Loucy (cell line): ENCODE measurements around the gene OCSTAMP.

Experiments
- H2AFZ ChIP-seq: fragments of 200-600 bp; sonication (generic); 2 replicates; pipeline ENCODE4 v1.6.0; 2016; ENCODE audit warnings: antibody characterized with exemption, mild to moderate bottlenecking, low read length, moderate library complexity
- H3F3A ChIP-seq: fragments of 200-600 bp; 2 replicates; pipeline ENCODE4 v1.6.0; 2016; ENCODE audit warnings: antibody characterized with exemption, low read depth, mild to moderate bottlenecking
- H3K27me3 ChIP-seq: fragments of 200-600 bp; sonication (generic); 2 replicates; pipeline ENCODE4 v1.6.1; 2014; ENCODE audit warnings: low read length, mild to moderate bottlenecking; ENCODE audit not compliant: insufficient read depth, poor library complexity, severe bottlenecking
- H3K36me3 ChIP-seq: fragments of 200-600 bp; sonication (generic); 2 replicates; pipeline ENCODE4 v1.6.1; 2016; ENCODE audit warnings: low read length; ENCODE audit not compliant: insufficient read depth
- H3K4me1 ChIP-seq: fragments of 200-600 bp; sonication (generic); 2 replicates; pipeline ENCODE4 v1.5.1; 2014; ENCODE audit warnings: low read length, mild to moderate bottlenecking; ENCODE audit not compliant: insufficient read depth, poor library complexity, severe bottlenecking
- H3K4me2 ChIP-seq: fragments of 200-600 bp; sonication (generic); 2 replicates; pipeline ENCODE4 v1.6.0; 2014; ENCODE audit warnings: antibody characterized with exemption, low read length, low read depth, mild to moderate bottlenecking; ENCODE audit not compliant: poor library complexity, severe bottlenecking
- H3K4me3 ChIP-seq: fragments of 200-600 bp; sonication (generic); 2 replicates; pipeline ENCODE4 v1.5.1; 2014; ENCODE audit warnings: low read length, mild to moderate bottlenecking, mixed read lengths; ENCODE audit not compliant: poor library complexity, severe bottlenecking
- H3K79me2 ChIP-seq: fragments of 200-600 bp; sonication (generic); 2 replicates; pipeline ENCODE4 v1.6.1; 2014; ENCODE audit warnings: low read length; ENCODE audit not compliant: insufficient read depth
- H3K9ac ChIP-seq: fragments of 200-600 bp; sonication (generic); 2 replicates; pipeline ENCODE4 v1.6.0; 2014; ENCODE audit warnings: mild to moderate bottlenecking, low read depth, low read length, moderate library complexity; ENCODE audit not compliant: poor library complexity, severe bottlenecking
- H3K9me2 ChIP-seq: fragments of 200-600 bp; sonication (generic); replicated peaks from 2 replicates; pipeline ENCODE4 v1.6.1; 2016; ENCODE audit warnings: low read depth, low read length, mixed read lengths
- H3K9me3 ChIP-seq: fragments of 200-600 bp; sonication (generic); 2 replicates; pipeline ENCODE4 v1.6.1; 2014; ENCODE audit warnings: mild to moderate bottlenecking, antibody characterized with exemption, low read length, low read depth; ENCODE audit not compliant: insufficient read depth
- H4K20me1 ChIP-seq: fragments of 200-600 bp; sonication (generic); 2 replicates; pipeline ENCODE4 v1.6.0; 2014; ENCODE audit warnings: antibody characterized with exemption, low read length, mild to moderate bottlenecking; ENCODE audit not compliant: insufficient read depth, poor library complexity, severe bottlenecking
- EZH2phosphoT487 ChIP-seq: fragments of 200-600 bp; IDR thresholded peaks from 2 replicates; pipeline ENCODE4 v1.6.1; 2018; ENCODE audit warnings: antibody characterized with exemption, mild to moderate bottlenecking, moderate library complexity, borderline replicate concordance
- TF ChIP-seq, protein P1 (sequence below): fragments of 200-600 bp; sonication (generic); conservative IDR thresholded peaks from 2 replicates; pipeline ENCODE4 v1.5.1; 2014; ENCODE audit warnings: mild to moderate bottlenecking, antibody characterized with exemption, low read length

OCSTAMP gene

DNA sequence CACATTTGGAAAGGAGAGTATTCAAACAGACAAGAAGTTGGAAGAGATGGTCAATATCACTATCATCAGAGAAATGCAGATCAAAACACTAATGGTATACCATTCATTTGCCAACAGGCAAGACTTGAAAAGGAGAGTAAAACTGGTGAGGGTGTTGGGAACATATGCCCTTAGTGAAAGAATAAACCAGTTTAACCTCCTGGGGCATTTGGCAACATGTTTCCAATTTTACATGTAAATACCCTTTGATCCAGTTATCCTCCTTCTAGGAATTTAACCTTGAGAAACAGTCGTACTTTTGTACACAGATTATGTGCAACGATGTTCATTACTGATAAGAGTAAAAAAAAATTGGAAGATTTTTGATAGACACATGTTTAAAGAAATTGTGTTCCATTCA, 34.1 kb upstream of the OCSTAMP start:
- Histone ChIP-seq H3K4me2 (no peak overlapping the region), H3K9ac (no peak overlapping the region), H3K79me2 (no peaks in the 10 kb centered on the region), H2AFZ (no peak overlapping the region), H3K27me3 (no peaks in the 10 kb centered on the region), H3K4me3 (no peak overlapping the region), H3K4me1 (peaks cover 23% of the 10 kb centered on the region), H3K9me2 (no peaks in the 10 kb centered on the region), H3F3A (no peaks in the 10 kb centered on the region), H4K20me1 (no peaks in the 10 kb centered on the region), H3K9me3 (no peaks in the 10 kb centered on the region), H3K36me3 (no peaks in the 10 kb centered on the region)
- TF ChIP-seq, protein P1, sequence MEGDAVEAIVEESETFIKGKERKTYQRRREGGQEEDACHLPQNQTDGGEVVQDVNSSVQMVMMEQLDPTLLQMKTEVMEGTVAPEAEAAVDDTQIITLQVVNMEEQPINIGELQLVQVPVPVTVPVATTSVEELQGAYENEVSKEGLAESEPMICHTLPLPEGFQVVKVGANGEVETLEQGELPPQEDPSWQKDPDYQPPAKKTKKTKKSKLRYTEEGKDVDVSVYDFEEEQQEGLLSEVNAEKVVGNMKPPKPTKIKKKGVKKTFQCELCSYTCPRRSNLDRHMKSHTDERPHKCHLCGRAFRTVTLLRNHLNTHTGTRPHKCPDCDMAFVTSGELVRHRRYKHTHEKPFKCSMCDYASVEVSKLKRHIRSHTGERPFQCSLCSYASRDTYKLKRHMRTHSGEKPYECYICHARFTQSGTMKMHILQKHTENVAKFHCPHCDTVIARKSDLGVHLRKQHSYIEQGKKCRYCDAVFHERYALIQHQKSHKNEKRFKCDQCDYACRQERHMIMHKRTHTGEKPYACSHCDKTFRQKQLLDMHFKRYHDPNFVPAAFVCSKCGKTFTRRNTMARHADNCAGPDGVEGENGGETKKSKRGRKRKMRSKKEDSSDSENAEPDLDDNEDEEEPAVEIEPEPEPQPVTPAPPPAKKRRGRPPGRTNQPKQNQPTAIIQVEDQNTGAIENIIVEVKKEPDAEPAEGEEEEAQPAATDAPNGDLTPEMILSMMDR = no peak
- no peak for TF ChIP-seq EZH2phosphoT487

- no peaks in the 10 kb centered on the region for H3F3A ChIP-seq
- no peaks in the 10 kb centered on the region for H4K20me1 ChIP-seq
- H3K9me3 ChIP-seq = no peaks in the 10 kb centered on the region
- H3K9me2 ChIP-seq = no peaks in the 10 kb centered on the region
- no peaks in the 10 kb centered on the region for H3K27me3 ChIP-seq
- H3K4me3 ChIP-seq = no peak overlapping the region
- no peak overlapping the region for H3K9ac ChIP-seq
- TF ChIP-seq, protein P1 = no peak
- TF ChIP-seq EZH2phosphoT487 = no peak
- H3K36me3 ChIP-seq = no peaks in the 10 kb centered on the region
- no peak overlapping the region for H3K4me2 ChIP-seq
- no peak overlapping the region for H2AFZ ChIP-seq
- peaks cover 14% of the 10 kb centered on the region for H3K4me1 ChIP-seq
- H3K79me2 ChIP-seq = no peaks in the 10 kb centered on the region
These were observed 33.2 kb upstream of the OCSTAMP start for GRCh38 chr20:46583411-46584214.

DNA sequence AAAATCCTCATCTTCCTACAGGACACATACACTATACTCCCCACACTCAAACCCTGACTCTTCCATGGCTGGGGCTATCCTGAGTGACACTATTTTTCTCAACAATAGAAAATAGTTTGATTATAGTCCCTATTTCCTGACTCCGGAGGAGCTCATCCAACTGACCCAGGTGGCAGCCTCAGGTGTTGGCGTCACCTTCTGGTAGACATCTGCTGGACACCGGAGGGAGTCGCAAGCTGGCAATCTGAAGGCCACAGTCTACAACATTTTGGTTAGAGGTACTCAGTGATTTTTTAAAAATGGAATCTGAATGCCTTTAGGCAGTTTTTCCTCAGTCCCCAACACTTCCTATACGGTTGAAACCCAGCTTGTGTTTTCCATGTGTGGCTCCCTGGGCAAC, 32.2 kb upstream of the OCSTAMP start:
- Histone ChIP-seq H3K4me2 (no peak overlapping the region), H3K27me3 (no peaks in the 10 kb centered on the region), H3K4me3 (no peak overlapping the region), H3F3A (no peaks in the 10 kb centered on the region), H3K36me3 (no peaks in the 10 kb centered on the region), H4K20me1 (no peaks in the 10 kb centered on the region), H3K4me1 (peaks cover 4% of the 10 kb centered on the region), H3K79me2 (no peaks in the 10 kb centered on the region), H3K9me3 (no peaks in the 10 kb centered on the region), H2AFZ (no peak overlapping the region), H3K9me2 (no peaks in the 10 kb centered on the region), H3K9ac (no peak overlapping the region)
- TF ChIP-seq, protein P1 = no peak
- no peak for TF ChIP-seq EZH2phosphoT487
